Esophagus muscularis mucosa (tissue), 4 donors: ENCODE measurements around the gene MAN2B1. TPM values are rescaled to one million over a fixed set of nuclear protein-coding genes. Genes with fewer than 3 reads are reported as not detected.

Experiments used
- DNase-seq: peaks from one replicate; pipeline ENCODE4 v3.0.0-alpha.2; 2017; ENCODE audit errors: extremely low spot score
- H3K27ac ChIP-seq, 4 donors: fragments of 200-600 bp; sonication (generic); replicated peaks in 1 of 4; 1 replicate in 3 of 4; 2 replicates in 1 of 4; pipeline ENCODE4 v1.5.1; 2016 to 2019; ENCODE audit warnings: mild to moderate bottlenecking in 1 of 4
- H3K27me3 ChIP-seq, 4 donors: fragments of 200-600 bp; sonication (generic); one replicate each; pipeline versions ENCODE4 v1.5.1 to v1.6.0; 2016 to 2019
- H3K36me3 ChIP-seq, 4 donors: fragments of 200-600 bp; sonication (generic); one replicate each; pipeline ENCODE4 v1.5.1; 2016 to 2019
- H3K4me1 ChIP-seq, 4 donors: fragments of 200-600 bp; sonication (generic); one replicate each; pipeline ENCODE4 v1.5.1; 2016 to 2019
- H3K4me3 ChIP-seq, 4 donors: fragments of 200-600 bp; sonication (generic); 1 replicate in 2 of 4; 2 replicates in 2 of 4; pipeline ENCODE4 v1.5.1; 2016 to 2019; ENCODE audit warnings: mild to moderate bottlenecking in 4 of 4, moderate library complexity in 1 of 4
- H3K9me3 ChIP-seq, 4 donors: fragments of 200-600 bp; sonication (generic); 1 replicate in 3 of 4; 2 replicates in 1 of 4; pipeline ENCODE4 v1.5.1; 2016 to 2019
- CTCF ChIP-seq, 3 experiments: fragments of 200-600 bp in 2 of 3; fragments of 450-650 bp in 1 of 3; sonication (generic) in 2 of 3; IDR thresholded peaks; one replicate each; pipeline ENCODE4 v1.5.1; 2017 to 2019; ENCODE audit warnings: antibody characterized with exemption in 3 of 3, mild to moderate bottlenecking in 2 of 3, moderate library complexity in 1 of 3
- EP300 ChIP-seq: sonication (generic); formaldehyde crosslinking; IDR thresholded peaks from one replicate; pipeline ENCODE4 v1.6.1; 2017; ENCODE audit warnings: antibody characterized with exemption
- POLR2A ChIP-seq: fragments of 450-650 bp; IDR thresholded peaks from one replicate; pipeline ENCODE4 v1.6.1; 2017; ENCODE audit warnings: antibody characterized with exemption, moderate library complexity, mild to moderate bottlenecking, low read depth
- POLR2AphosphoS5 ChIP-seq, 2 donors: sonication (generic); formaldehyde crosslinking; IDR thresholded peaks; one replicate each; pipeline ENCODE4 v1.6.1; 2017; ENCODE audit warnings: antibody characterized with exemption in 2 of 2
- WGBS: methylation state at CpG from one replicate; pipeline ENCODE4 v1.1.5; 2018; 5-methylcytosine and 5-hydroxymethylcytosine counted together
- intact Hi-C: fragments of 100-400 bp; cut with DNase I; formaldehyde crosslinking; loops from one replicate; pipeline ENCODE4 v1.15.1; 2023
- total RNA-seq, 4 donors: library from RNA; depleted of rRNA; stranded (reverse); fragments of >200 nt; gene quantifications; one replicate each; pipeline versions ENCODE4 v1.1.0 to v1.2.1, GENCODE V29; 2016

MAN2B1 gene
- total RNA-seq, 4 donors from 2014 or later = 65.7 to 80.8 (median 68.9) TPM

- intact Hi-C loops = no loop called here
- H3K4me1 ChIP-seq = peaks cover 36 to 57% (median 46%) of the 10 kb centered on the region in 4 donors
- H3K27ac ChIP-seq = peak overlapping the region; percentile 71 to 84 (median 79)
These were observed 774 bp downstream of the MAN2B1 start for GRCh38 chr19:12665671-12666264.

GRCh38 chr19:12665281-12665573, 1.3 kb downstream of the MAN2B1 start:
- 70% methylated on average over 10 of the region's 10 CpGs for WGBS

More at GRCh38 chr19:12665671-12666264, 774 bp downstream of the MAN2B1 start:
- Histone ChIP-seq H3K4me3 (peak overlapping the region; percentile 71 to 85 (median 80)), H3K27me3 (no peaks in the 10 kb centered on the region), H3K36me3 (peaks cover 18 to 52% (median 47%) of the 10 kb centered on the region in 4 donors), H3K9me3 (no peaks in the 10 kb centered on the region)
- WGBS = 65% methylated on average over 6 of the region's 12 CpGs
- TF ChIP-seq EP300 (no peak), POLR2A (no peak), POLR2AphosphoS5 (IDR thresholded peaks at IDR 0.05) (no peak), CTCF (IDR thresholded peaks at IDR 0.05) (no peak)
- DNase-seq = no peak

GRCh38 chr19:12664406-12665280, 1.9 kb downstream of the MAN2B1 start:
- Histone ChIP-seq H3K4me3 (no peak overlapping the region), H3K9me3 (no peaks in the 10 kb centered on the region), H3K27me3 (no peaks in the 10 kb centered on the region), H3K27ac (no peak overlapping the region), H3K4me1 (peaks cover 28 to 47% (median 36%) of the 10 kb centered on the region in 4 donors), H3K36me3 (peaks cover 21 to 64% (median 59%) of the 10 kb centered on the region in 4 donors)
- WGBS = 79% methylated on average over 25 of the region's 29 CpGs
- intact Hi-C loops = no loop called here
- TF ChIP-seq CTCF (IDR thresholded peaks at IDR 0.05) (no peak), POLR2A (no peak), POLR2AphosphoS5 (IDR thresholded peaks at IDR 0.05) (no peak), EP300 (no peak)
- DNase-seq = no peak

More at GRCh38 chr19:12665281-12665573, 1.3 kb downstream of the MAN2B1 start:
- Histone ChIP-seq H3K36me3 (peaks cover 18 to 58% (median 53%) of the 10 kb centered on the region in 4 donors), H3K9me3 (no peaks in the 10 kb centered on the region), H3K4me1 (peaks cover 31 to 52% (median 40%) of the 10 kb centered on the region in 4 donors), H3K27ac (peak overlapping the region in 1 of 4 donors; percentile 20), H3K27me3 (no peaks in the 10 kb centered on the region), H3K4me3 (peak overlapping the region; percentile 71 to 85 (median 80))
- TF ChIP-seq EP300 (no peak), POLR2AphosphoS5 (IDR thresholded peaks at IDR 0.05) (no peak), CTCF (IDR thresholded peaks at IDR 0.05) (no peak), POLR2A (no peak)
- intact Hi-C loops = no loop called here
- DNase-seq = no peak

- no peak for DNase-seq
- Histone ChIP-seq H3K4me3 (no peak overlapping the region), H3K9me3 (no peaks in the 10 kb centered on the region), H3K36me3 (peaks cover 35 to 92% (median 89%) of the 10 kb centered on the region in 4 donors), H3K27me3 (no peaks in the 10 kb centered on the region), H3K27ac (no peak overlapping the region), H3K4me1 (peaks cover 6 to 20% (median 12%) of the 10 kb centered on the region in 4 donors)
- 96% methylated on average over 12 of the region's 12 CpGs for WGBS
- intact Hi-C loops = no loop called here
- TF ChIP-seq POLR2A (no peak), CTCF (IDR thresholded peaks at IDR 0.05) (no peak), POLR2AphosphoS5 (IDR thresholded peaks at IDR 0.05) (no peak), EP300 (no peak)
These were observed 5.6 kb downstream of the MAN2B1 start for GRCh38 chr19:12660980-12661379.
